Activated CD8-positive, alpha-beta memory T cell treated with anti-CD3 and anti-CD28 coated beads for 24 hours (primary cell): ENCODE measurements around the gene HSF5.
"Not testable (repeated sequence)": the region's sequence is repeated elsewhere in the genome, so short reads cannot be mapped to it uniquely, and the experiment has no call there.

ENCODE experiments used
- DNase-seq: peaks from one replicate; pipeline ENCODE4 v3.0.0-alpha.2; 2020

Gene HSF5

DNA sequence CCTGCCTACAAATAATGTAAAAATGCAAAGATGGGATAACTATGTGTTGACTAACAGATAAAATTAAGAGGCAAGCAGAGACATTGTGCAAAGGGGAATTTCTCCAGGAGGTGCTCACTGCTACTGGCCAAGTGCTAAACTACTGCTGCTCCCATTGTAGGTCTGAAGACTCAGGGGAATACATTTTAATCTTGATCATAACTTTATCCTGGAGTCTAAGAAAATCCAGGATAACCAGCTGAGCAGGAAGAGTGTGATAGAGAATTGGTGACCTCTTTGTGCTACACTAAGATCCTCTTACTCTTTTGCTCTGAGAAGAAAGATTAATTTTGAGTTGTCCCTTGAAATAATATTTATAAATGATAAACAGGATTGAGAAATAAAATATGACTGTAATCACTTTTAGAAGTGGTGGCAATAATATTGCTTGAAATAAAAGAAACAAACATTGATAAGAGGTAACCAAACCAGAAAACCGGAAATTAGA, 76.8 kb downstream of the HSF5 start:
- no peak for DNase-seq

DNA sequence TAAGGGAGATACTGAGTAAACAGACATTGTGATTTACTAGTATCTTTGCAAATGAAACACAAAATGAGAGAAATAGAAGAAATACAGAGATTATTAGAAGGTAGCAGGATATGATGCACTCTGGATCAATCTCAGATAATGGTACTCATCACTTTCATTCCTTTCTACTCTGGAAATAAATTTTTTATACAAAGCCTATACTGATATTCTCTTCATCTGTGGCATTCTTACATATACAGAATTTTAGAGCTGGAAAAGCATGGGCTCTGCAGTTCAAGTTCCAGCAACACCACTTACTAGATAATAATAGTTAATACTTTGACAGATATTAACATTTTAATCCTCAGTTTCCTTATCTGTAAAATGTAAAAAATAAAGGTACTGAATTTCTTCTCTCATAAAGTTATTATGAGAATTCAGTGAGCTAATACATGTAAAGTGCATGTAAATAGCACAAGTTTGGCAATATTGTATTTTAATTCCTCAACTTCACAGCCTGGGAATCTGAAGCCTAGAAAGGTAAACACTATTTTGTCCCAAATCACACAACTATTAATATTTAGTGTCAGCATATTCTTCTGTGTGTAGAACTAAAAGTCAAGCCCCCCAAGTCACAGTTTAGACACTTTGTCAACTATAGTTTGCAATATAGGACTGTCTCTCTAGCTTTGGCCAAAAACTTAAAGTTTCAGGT, 77.3 kb downstream of the HSF5 start:
- DNase-seq, result no peak

GRCh38 chr17:58409432-58409831, 78.8 kb downstream of the HSF5 start:
- no peak for DNase-seq

GRCh38 chr17:58403311-58403710, 84.9 kb downstream of the HSF5 start:
- no peak for DNase-seq

GRCh38 chr17:58402679-58403078, 85.5 kb downstream of the HSF5 start:
- no peak for DNase-seq

- DNase-seq, result no peak
These were observed 86.2 kb downstream of the HSF5 start for GRCh38 chr17:58402047-58402446.

DNA sequence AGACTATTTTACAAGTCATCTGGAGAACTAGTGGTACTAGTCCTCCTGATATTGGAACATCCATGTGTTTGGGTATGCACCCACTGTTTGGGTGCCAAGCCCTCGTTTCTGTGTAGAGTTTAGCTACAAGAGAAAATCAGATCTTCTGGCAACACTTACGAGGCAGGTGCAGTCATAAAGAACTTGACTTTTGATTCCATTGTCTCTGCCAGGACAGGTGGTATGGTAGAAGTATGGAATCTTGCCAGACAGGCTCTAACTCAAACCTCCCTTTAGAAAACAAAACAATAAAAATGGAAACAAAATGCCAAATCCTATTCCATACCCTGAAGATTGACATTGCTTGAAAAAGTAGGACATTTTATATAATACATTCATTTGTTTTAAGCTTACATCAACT, 86.9 kb downstream of the HSF5 start:
- DNase-seq, result no peak

DNA sequence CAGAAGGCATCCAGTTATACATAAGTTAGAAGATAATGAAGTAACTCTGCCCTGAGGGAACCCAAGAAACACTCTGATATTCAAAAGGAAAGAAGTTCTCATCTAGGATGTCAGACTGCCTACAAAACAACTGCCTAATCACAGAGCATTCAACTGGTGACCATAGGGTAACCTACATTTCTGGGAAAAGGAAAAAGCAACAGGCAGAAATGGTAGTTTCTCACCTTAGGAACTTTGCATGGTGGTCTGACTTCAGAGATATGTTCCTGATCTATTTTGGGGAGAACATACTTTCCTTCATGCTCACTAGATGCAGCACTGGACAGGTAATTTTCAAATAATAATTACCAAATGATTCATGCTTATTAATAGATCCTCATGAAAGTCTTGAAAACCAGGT, 87.4 kb downstream of the HSF5 start:
- no peak for DNase-seq

GRCh38 chr17:58399974-58400373, 88.2 kb downstream of the HSF5 start:
- DNase-seq, result no peak

DNA sequence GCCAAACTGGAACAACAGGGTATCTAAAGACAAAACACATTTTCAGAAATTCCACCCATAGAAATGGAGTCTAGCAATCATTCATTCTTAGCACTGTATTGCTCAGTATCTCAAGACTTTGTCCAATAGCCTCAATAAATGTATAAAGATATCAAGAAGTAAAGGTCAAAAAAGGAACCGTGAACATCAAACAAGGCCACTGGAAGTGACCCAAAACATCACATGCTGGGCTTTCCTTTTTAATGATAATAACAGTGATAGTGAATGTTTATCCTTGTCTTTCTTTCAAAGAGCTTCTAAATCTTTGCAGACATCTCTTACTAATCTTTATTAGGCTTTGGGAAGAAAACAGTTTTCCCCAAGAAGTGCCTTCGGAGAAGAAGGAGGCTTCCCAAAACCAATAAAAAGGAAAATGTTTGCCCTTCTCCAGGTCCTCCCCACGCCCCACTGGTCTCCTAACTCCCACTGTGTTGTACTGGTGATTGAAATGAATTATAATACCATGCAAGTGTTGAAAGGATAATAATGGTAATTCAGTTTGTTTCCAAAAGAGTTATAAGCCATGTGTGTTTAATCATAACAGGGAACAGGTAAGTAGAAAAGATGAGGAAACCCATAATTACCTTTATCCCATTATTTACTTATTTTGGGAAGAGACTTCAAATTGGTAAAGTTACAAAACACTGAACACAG, 89.5 kb downstream of the HSF5 start:
- DNase-seq, result no peak

- not testable (repeated sequence) for DNase-seq
These were observed 90.8 kb downstream of the HSF5 start for GRCh38 chr17:58397421-58397820.

DNA sequence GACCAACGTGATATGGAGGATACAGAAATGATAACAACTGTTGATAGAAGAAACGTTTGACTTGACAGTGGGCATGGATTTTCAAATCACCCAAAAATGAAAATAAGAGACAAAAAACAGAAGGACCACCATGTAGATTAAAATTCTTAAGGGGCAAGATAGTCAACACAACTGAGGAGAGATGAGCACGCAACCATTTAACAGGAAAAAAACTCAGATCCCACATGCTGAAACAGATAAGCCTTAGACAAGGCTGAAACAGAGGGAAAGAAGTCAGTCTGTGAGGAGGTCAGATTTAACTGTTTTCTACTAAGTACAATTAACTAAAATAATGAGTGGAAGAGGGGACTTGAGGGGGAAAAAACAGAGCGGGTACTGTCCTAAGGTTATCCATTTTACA, 92.0 kb downstream of the HSF5 start:
- DNase-seq, result no peak

- DNase-seq, result no peak
These were observed 93.5 kb downstream of the HSF5 start for GRCh38 chr17:58394534-58395223.

DNA sequence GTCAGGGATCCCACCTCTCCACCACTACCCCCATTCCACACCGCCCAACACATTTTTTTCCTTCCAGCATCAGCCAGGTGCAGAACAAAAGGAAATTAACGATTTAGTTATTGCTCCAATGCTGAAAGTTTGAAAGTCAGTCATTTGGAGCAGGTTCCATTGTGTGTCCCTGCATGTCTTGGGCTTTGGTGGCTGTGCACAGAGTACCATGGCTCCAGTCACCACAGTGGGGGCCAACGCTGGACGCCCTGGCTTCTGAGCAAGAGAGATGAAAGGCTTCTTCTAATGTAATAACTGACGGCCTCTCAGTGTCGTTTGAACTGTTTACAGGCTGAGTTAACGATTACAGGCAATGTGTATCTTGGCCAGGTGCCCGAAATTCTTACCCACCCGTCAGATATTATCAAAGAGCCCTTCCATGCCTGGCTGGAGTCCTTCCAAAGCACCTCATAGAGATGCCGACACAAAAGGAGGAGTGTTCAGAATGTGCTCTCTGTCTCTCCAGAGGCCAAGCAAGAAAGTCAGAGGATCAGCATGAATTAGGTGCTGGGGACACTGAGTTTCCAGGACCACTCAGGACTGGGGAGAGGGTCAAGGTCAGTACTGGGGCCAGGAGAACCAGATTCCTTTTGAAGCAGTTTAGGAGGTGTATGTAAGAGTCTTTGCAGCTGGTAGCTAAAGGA, 96.8 kb downstream of the HSF5 start:
- DNase-seq, result no peak

DNA sequence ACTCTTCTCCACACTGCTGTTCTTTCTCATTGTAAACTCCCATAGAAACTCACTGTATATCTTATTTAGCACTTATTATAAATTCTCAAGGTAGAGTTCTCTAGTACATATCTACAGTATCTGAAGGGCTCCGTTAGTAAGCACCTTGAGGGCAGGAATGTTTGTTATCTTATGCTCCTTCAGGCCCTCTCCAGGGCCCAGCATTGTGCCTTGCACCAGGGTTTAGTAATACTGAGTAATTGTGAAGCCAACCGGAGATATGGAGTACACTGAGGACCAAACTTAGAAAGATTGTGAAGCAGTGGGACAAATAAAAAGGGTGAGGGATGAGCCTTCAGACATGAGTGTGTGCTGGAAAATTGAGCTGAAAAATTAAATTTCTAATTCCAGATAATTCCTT, 97.3 kb downstream of the HSF5 start:
- no peak for DNase-seq

DNA sequence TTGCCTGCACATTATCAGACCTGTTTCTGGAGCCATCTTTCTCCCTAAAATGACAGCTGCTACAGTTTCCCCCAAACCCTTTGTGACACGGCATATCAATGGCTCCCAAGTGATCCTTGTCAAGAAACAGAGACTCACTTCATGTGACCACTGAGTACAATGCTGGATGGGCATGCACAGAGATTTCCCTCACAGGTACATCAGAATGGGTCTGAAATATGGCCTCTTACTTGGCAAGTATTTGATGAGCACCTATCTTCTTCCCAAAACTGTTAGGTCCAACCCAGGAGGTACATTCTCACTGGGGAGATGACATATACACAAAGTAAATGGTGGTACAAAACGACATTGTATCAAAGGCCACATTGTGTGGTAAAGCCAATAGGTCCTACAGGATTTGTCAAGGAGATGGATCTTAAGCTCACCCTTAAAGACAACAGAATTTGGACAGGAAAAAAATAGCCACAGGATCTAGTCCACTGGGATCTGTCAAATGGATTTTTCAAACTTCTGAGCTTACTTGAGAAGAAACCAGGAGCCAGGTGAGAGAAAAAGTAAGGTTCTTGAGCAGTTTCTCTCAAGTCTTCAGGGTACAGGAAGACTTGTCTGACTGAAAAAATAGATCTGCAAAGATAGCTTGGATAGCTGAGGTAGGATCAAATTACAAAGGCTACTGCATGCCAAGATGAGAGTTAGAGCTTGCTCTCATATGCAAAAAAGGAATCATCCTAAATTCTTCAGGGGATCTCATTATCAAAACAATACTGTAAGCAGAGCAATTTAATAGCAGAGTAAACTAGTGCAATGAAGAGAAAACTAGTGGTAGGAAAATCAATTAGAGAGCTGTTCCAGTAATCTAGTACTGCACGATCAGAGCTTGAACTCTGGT, 99.7 kb downstream of the HSF5 start:
- no peak for DNase-seq

GRCh38 chr17:58387834-58388233, 100.4 kb downstream of the HSF5 start:
- DNase-seq, result no peak

GRCh38 chr17:58386708-58387107, 101.5 kb downstream of the HSF5 start:
- DNase-seq, result no peak

GRCh38 chr17:58385359-58385899, 102.8 kb downstream of the HSF5 start:
- no peak for DNase-seq

DNA sequence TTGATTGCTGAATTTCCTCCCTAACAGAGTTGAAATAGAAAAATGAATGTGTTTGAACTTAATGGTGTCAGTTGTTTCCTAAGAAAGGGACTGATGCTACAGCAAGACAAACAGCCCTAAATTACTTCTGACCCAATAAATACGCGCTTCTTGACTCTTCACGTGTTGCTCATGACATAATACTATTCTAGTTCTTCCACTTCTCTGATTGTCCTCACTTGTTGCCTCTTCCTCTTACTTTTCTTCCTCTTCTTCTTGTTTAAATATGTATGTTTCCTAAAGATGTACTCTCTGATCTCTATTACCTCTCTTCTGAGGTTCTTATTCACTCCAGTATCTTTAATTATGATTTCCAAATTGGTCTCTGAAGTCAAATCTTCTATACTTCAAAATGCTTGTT, 103.3 kb downstream of the HSF5 start:
- DNase-seq, result no peak

DNA sequence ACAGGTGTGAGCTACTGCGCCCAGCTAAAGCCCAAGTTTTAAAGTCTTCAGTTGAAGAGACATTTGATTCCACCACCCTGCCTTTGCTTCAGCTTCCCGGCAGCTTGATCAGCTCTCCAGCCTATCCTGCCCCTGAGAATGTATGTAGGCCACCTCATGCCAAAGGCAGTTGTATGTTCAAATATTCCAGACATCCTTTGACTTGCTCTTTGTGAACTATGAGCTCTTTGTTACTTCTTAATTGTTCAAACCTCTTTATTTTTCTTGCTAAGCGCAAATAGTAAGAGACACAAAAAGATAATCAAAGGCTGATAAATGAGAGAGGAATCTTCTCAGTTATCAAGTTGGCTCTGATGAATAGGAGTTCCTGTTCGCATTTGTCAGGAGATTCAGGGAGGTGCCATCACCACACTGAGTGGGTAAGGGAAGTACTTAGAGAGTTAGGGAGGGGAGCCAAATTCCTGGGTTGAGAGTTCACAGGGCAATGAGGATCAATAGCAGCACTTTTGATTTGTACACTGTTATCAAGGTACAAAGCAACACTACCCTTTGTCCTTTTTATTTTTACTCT, 104.2 kb downstream of the HSF5 start:
- no peak for DNase-seq

DNA sequence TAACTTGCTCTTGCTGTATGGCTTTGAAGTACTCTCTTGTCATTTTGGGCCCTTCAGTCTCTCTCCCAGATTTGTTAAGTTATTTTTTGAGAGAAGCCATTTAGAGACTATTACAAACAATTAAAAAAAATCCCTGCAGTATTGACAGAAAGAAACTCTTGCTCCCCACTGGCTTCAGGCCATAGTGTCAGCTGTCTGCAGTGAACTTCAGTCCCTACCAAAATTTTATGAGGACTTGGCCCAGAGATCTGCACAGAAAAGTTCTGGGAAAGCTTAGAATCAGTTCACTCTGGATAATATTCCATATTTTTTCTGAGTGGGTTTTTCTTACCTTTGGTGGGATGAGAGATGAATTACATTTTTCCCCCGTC, 105.4 kb downstream of the HSF5 start:
- DNase-seq, result no peak
